ENCODE measurements around the gene THOC3. TPM values are rescaled to one million over a fixed set of nuclear protein-coding genes. Genes with fewer than 3 reads are reported as not detected.
"Not testable (repeated sequence)": the region's sequence is repeated elsewhere in the genome, so short reads cannot be mapped to it uniquely, and the experiment has no call there.

THOC3 gene
- polyA plus RNA-seq, 3 donors = 10.9 to 41.4 (median 29.7) TPM

DNA sequence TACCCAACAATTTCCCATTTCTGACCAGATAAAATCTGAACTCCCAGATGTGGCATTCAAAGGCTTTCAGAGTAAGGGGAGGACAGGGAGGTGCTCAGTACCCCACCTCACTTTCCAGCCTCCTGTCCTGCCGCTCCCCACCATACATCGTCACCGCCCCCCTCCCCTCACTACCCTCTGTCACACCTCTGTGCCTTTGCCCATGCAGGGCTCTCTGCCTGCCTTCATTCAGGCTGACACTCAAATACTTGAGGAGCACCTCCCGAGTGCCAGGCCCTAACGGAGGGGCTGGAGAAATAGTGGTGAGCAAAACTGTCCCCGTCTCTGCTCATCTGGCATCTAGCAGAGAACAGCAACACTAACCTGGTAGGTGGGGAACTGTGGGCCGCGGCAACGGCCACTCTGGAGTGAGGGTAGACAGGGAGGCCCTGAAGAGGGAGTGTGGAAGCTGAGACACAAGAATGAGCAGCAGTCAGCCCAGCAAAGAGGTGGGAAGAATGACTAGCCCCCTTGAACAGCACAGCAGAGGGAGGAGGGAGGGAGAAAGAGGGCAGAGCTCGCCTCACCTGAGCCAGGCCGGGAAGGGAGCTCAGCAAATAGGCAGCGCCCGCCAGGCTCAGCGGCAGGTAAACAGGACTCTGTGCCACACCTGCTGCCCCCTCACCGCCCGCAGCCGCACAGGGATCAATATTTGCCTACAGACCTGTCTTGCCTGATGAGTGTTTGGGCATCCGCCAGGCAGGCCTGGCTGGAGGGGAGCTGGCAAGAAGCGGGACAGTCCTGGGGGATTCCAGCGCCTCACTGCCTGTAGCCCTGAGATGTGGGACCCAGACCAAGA, 54.1 kb downstream of the THOC3 start:
- H3K27me3 Mint-ChIP-seq (ENCODE audit: low read depth in 3 of 3); H3K4me1 Mint-ChIP-seq: not testable (repeated sequence)

DNA sequence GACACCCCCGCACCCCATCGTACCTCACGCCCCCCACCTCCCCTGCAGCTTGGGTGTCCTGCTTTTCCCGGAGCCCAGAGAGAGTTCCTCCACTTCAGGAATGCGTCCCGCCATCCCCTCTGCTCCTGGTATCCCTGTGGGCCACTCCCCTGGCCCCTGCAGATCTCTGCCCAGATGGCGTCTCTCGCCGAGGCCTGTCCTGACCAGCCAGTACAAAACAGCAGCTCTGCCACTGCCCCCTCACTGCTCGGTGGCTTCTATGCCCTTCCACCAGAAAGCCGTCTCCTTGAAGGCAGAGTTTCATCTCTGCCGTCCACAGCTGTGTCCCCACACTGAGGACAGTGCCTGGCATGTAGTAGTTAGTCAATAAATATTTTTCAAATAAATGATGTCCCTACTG, 58.0 kb downstream of the THOC3 start:
- H3K4me2 ChIP-seq (replicated peaks; ENCODE audit: extremely low read depth, low read length, poor library complexity, severe bottlenecking); H3K9me3 Mint-ChIP-seq; H2AFZ ChIP-seq (ENCODE audit: insufficient read depth, low read depth, low read length, poor library complexity, severe bottlenecking); H3K27me3 Mint-ChIP-seq (ENCODE audit: low read depth in 3 of 3); H3K9me3 ChIP-seq (replicated peaks in 1 of 2; ENCODE audit: control insufficient read depth in 1 of 2, insufficient read depth in 1 of 2, low read length in 2 of 2); DNase-seq; H3K36me3 ChIP-seq (replicated peaks in 1 of 2; ENCODE audit: control insufficient read depth in 1 of 2, insufficient read depth in 2 of 2, low read length in 2 of 2); H3K4me1 ChIP-seq (ENCODE audit: control insufficient read depth in 1 of 2, insufficient read depth in 2 of 2, low read length in 2 of 2); H3K4me3 ChIP-seq (replicated peaks in 1 of 3; ENCODE audit: low read depth in 2 of 3, low read length in 3 of 3); H3K4me3 Mint-ChIP-seq; H3K27me3 ChIP-seq (ENCODE audit: control insufficient read depth in 2 of 2, insufficient read depth in 2 of 2, low read length in 2 of 2); H4K20me1 ChIP-seq (ENCODE audit: insufficient read depth, low read length); H3K79me2 ChIP-seq (ENCODE audit: insufficient read depth, low read length); H3K4me1 Mint-ChIP-seq; H3K27ac Mint-ChIP-seq; H3K36me3 Mint-ChIP-seq; H3K9ac ChIP-seq (ENCODE audit: insufficient read depth, low read length, poor library complexity, severe bottlenecking); H3K27ac ChIP-seq (ENCODE audit: low read depth in 1 of 2, low read length in 2 of 2); intact Hi-C loops (cut with micrococcal nuclease): not testable (repeated sequence)
- WGBS (ENCODE audit: insufficient coverage) = 77% methylated on average over 7 of the region's 12 CpGs

More for the DNA sequence above, 54.1 kb downstream of the THOC3 start:
- H3K4me2 ChIP-seq (replicated peaks; ENCODE audit: extremely low read depth, low read length, poor library complexity, severe bottlenecking); H3K27ac Mint-ChIP-seq; H3K36me3 Mint-ChIP-seq; H4K20me1 ChIP-seq (ENCODE audit: insufficient read depth, low read length); H3K4me3 ChIP-seq (replicated peaks in 1 of 3; ENCODE audit: low read depth in 2 of 3, low read length in 3 of 3); H2AFZ ChIP-seq (ENCODE audit: insufficient read depth, low read depth, low read length, poor library complexity, severe bottlenecking); H3K27me3 ChIP-seq (ENCODE audit: control insufficient read depth in 2 of 2, insufficient read depth in 2 of 2, low read length in 2 of 2); H3K36me3 ChIP-seq (replicated peaks in 1 of 2; ENCODE audit: control insufficient read depth in 1 of 2, insufficient read depth in 2 of 2, low read length in 2 of 2); H3K4me1 ChIP-seq (ENCODE audit: control insufficient read depth in 1 of 2, insufficient read depth in 2 of 2, low read length in 2 of 2); H3K9me3 ChIP-seq (replicated peaks in 1 of 2; ENCODE audit: control insufficient read depth in 1 of 2, insufficient read depth in 1 of 2, low read length in 2 of 2); intact Hi-C loops (cut with micrococcal nuclease); H3K27ac ChIP-seq (ENCODE audit: low read depth in 1 of 2, low read length in 2 of 2); H3K9me3 Mint-ChIP-seq; H3K9ac ChIP-seq (ENCODE audit: insufficient read depth, low read length, poor library complexity, severe bottlenecking); DNase-seq; H3K79me2 ChIP-seq (ENCODE audit: insufficient read depth, low read length); H3K4me3 Mint-ChIP-seq: not testable (repeated sequence)
- 90% methylated on average over 2 of the region's 20 CpGs for WGBS (ENCODE audit: insufficient coverage)

Other genes starting within 250 kb of the THOC3 start
- under 1 TPM in 1 of 3 donors, not detected in 2; 0.07 TPM for gene CPLX2, start 96.7 kb downstream of the THOC3 start, polyA plus RNA-seq

Data from CD14-positive monocyte (primary cell).